ENCODE results near the gene PARS2. TPM values are rescaled to one million over a fixed set of nuclear protein-coding genes. Genes with fewer than 3 reads are reported as not detected.

Gene PARS2
- total RNA-seq, 2 experiments from 2014 or later = not detected

GRCh38 chr1:54754486-54755285 is 9.6 kb downstream of the PARS2 start:
- Histone ChIP-seq H3K9me3 (ENCODE audit: control insufficient read depth in 1 of 2, insufficient read depth in 1 of 2, low read length in 2 of 2) (no peaks in the 10 kb centered on the region), H3K27me3 (ENCODE audit: control insufficient read depth in 1 of 2, insufficient read depth in 2 of 2, low read length in 2 of 2) (no peaks in the 10 kb centered on the region), H3K4me1 (ENCODE audit: insufficient read depth, low read length) (no peaks in the 10 kb centered on the region), H3K36me3 (ENCODE audit: insufficient read depth, low read length) (peaks cover 21% of the 10 kb centered on the region), H3K27ac (ENCODE audit: low read depth in 1 of 2, low read length in 2 of 2) (no peak overlapping the region), H3K4me3 (ENCODE audit: low read length) (no peak overlapping the region)
- Mint-ChIP-seq H3K27ac (no peak overlapping the region), H3K27me3 (no peaks in the 10 kb centered on the region), H3K4me3 (no peak overlapping the region), H3K9me3 (no peaks in the 10 kb centered on the region), H3K4me1 (ENCODE audit: low read depth) (no peaks in the 10 kb centered on the region), H3K36me3 (ENCODE audit: low read depth) (peaks cover 21% of the 10 kb centered on the region)
- ChIA-PET POLR2A (no interaction called here), CTCF (no interaction called here)
- intact Hi-C loops (cut with DNase I, micrococcal nuclease) = no loop called here
- no peak for ATAC-seq (ENCODE audit: poor library complexity)
- no peak for TF ChIP-seq CTCF (IDR thresholded peaks at IDR 0.05)
- DNase-seq = no peak

- H3K36me3 Mint-ChIP-seq (ENCODE audit: low read depth) = peaks cover 17% of the 10 kb centered on the region
- no peak for TF ChIP-seq CTCF (IDR thresholded peaks at IDR 0.05)
- H3K27ac ChIP-seq (ENCODE audit: low read depth in 1 of 2, low read length in 2 of 2) = no peak overlapping the region
- intact Hi-C loops (cut with DNase I, micrococcal nuclease) = no loop called here
- no peaks in the 10 kb centered on the region for H3K4me1 Mint-ChIP-seq (ENCODE audit: low read depth)
- no peak overlapping the region for H3K27ac Mint-ChIP-seq
- no peaks in the 10 kb centered on the region for H3K9me3 ChIP-seq (ENCODE audit: control insufficient read depth in 1 of 2, insufficient read depth in 1 of 2, low read length in 2 of 2)
- ChIA-PET CTCF (no interaction called here), POLR2A (no interaction called here)
- no peaks in the 10 kb centered on the region for H3K9me3 Mint-ChIP-seq
- no peaks in the 10 kb centered on the region for H3K4me1 ChIP-seq (ENCODE audit: insufficient read depth, low read length)
- H3K4me3 ChIP-seq (ENCODE audit: low read length) = no peak overlapping the region
- DNase-seq (no peak), ATAC-seq (ENCODE audit: poor library complexity) (no peak)
- no peaks in the 10 kb centered on the region for H3K27me3 ChIP-seq (ENCODE audit: control insufficient read depth in 1 of 2, insufficient read depth in 2 of 2, low read length in 2 of 2)
- peaks cover 21% of the 10 kb centered on the region for H3K36me3 ChIP-seq (ENCODE audit: insufficient read depth, low read length)
- H3K27me3 Mint-ChIP-seq = no peaks in the 10 kb centered on the region
- no peak overlapping the region for H3K4me3 Mint-ChIP-seq
Measured at GRCh38 chr1:54754045-54754444, 10.3 kb downstream of the PARS2 start.

GRCh38 chr1:54751426-54751825 is 12.9 kb downstream of the PARS2 start:
- no peak overlapping the region for H3K27ac ChIP-seq (ENCODE audit: low read depth in 1 of 2, low read length in 2 of 2)
- intact Hi-C loops (cut with DNase I, micrococcal nuclease) = no loop called here
- DNase-seq (no peak), ATAC-seq (ENCODE audit: poor library complexity) (no peak)
- peaks cover 5% of the 10 kb centered on the region for H3K36me3 Mint-ChIP-seq (ENCODE audit: low read depth)
- no peaks in the 10 kb centered on the region for H3K4me1 ChIP-seq (ENCODE audit: insufficient read depth, low read length)
- H3K27ac Mint-ChIP-seq = no peak overlapping the region
- POLR2A ChIA-PET = no interaction called here
- CTCF ChIA-PET = no interaction called here
- no peaks in the 10 kb centered on the region for H3K27me3 ChIP-seq (ENCODE audit: control insufficient read depth in 1 of 2, insufficient read depth in 2 of 2, low read length in 2 of 2)
- no peak for TF ChIP-seq CTCF (IDR thresholded peaks at IDR 0.05)
- no peaks in the 10 kb centered on the region for H3K9me3 ChIP-seq (ENCODE audit: control insufficient read depth in 1 of 2, insufficient read depth in 1 of 2, low read length in 2 of 2)
- H3K4me3 ChIP-seq (ENCODE audit: low read length) = no peak overlapping the region
- H3K4me1 Mint-ChIP-seq (ENCODE audit: low read depth) = no peaks in the 10 kb centered on the region
- H3K9me3 Mint-ChIP-seq = no peaks in the 10 kb centered on the region
- H3K4me3 Mint-ChIP-seq = no peak overlapping the region
- no peaks in the 10 kb centered on the region for H3K36me3 ChIP-seq (ENCODE audit: insufficient read depth, low read length)
- no peaks in the 10 kb centered on the region for H3K27me3 Mint-ChIP-seq

Data from CD4-positive, alpha-beta T cell (primary cell).